Activated CD4-positive, alpha-beta T cell treated with anti-CD3 and anti-CD28 coated beads, Interleukin-2, amount 50 U/mL, for 16 hours (primary cell): Measurements from ENCODE around the gene HOGA1.
"Not testable (repeated sequence)": the region's sequence is repeated elsewhere in the genome, so short reads cannot be mapped to it uniquely, and the experiment has no call there.

Experiments
- DNase-seq: peaks from one replicate; pipeline ENCODE4 v3.0.0-alpha.2; 2020

Gene HOGA1

DNA sequence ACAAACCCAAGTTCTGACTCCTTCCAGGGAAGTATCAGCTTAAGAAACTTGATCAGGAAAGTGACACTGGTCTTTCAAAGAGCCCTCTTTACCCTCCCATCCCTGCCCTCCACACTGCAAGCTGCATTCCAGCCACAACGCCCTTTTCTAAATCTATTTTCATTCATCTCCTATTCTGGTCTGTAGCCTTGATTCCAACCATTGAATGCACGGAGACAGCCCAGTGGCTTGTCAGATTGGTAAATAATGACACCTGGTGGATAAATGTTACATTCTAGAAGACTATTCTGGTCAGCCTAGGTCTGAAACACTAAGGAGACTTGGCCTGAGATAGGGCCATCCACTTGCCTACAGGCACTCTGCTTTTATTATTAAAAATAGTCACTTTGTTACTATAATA is 28.2 kb downstream of the HOGA1 start:
- no peak for DNase-seq

DNA sequence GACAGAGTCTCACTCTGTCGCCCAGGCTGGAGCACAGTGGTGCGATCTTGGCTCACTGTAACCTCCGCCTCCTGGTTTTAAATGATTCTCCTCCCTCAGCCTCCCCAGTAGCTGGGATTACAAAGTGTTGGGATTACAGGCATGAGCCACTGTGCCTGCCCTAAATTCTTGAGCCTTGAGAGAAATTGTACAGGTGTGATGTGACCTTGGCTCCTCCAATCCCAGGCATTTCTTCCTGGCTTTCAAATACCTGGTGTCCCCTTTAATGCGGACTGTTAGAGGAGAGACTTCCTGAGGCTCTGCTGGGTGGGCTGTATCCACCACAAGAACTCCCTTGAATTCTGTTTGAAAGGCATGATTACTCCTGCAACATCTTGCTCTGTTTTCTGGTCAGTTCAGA is 34.1 kb downstream of the HOGA1 start:
- DNase-seq, result no peak

DNA sequence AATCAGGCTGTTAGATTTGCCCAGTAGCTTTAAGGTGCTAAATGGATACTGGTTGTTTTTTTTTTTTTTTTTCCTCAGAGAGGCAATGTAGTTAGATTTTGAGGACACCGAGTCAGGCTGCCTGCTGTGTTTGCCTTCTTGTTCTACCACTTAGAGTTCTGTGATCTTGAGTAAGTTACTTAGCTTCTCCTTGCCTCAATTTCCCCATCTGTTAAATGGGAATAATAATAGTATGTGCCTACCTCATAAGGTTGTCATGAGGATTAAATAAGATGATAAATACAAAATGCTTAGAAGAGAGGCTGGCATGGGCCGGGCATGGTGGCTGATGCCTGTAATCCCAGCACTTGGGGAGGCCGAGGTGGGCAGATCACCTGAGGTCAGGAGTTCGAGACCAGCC is 34.5 kb downstream of the HOGA1 start:
- no peak for DNase-seq

DNA sequence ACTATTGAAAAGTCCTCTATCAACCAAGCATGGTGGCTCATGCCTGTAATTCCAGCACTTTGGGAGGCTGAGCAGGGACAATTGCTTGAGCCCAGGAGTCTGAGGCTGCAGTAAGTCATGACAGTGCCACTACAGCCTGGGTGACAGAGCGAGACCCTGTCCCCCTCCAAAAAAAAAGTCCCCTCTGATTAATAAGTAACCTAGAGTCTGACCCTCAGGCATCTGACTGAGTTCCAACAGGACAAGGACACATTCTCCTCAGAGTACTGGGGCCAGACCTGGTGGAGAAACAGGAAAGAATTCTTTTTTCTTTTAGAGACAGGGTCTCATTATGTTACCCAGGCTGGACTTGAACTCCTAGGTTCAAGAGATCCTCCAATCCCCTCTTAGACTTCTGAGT is 39.1 kb downstream of the HOGA1 start:
- DNase-seq, result no peak

DNA sequence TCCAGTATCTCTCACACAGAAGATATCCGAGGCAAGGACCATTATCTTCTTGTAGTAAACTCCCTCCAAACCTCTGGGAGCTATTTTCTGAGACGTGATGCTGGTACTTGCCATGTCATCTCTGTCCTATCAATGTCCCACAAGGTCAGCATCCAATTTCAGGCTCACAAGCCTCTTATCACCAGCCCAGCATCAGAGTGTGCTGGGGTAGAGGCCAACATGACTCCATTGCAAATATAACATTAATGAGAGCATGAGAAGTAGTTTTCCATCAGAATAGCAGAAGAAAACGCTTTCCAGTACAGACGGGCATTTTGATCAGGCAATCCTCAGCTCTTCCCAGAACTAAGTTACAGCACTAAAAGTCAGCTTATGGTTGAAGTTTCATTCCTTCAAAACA is 43.5 kb downstream of the HOGA1 start:
- DNase-seq, result no peak

DNA sequence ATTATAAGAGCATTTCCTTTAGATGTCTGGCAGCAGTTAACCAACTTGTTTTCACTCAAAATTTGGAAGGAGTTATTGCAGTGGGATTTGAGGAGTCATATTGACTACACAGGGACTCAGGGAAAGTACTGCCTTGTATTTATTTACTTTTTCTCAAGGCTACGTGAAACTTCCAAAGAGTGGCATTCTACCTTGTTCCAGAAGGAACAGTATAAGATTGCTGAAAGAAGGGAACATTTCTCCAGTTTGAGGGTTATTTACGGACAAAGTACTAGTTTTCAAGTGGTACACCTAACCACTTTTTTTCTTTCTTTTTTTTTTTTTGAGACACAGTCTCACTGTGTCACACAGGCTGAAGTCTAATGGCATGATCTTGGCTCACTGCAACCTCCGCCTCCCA is 44.0 kb downstream of the HOGA1 start:
- no peak for DNase-seq

DNA sequence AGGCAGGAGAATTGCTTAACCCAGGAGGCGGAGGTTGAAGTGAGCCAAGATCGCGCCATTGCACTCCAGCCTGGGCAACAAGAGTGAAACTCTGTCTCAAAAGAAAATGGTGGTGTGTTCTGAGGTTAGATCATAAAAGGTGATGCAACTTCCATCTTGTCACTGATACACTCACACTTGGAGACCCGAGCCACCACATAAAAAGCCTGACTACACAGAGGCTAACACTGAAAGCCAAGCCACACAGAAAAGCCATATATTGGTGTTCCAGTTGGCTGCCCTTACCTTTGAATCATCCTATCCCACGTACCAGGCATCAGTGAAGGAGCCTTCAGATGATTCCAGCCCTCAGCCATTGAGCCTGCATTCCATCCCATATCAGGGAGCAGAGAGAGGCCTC is 45.1 kb downstream of the HOGA1 start:
- no peak for DNase-seq

DNA sequence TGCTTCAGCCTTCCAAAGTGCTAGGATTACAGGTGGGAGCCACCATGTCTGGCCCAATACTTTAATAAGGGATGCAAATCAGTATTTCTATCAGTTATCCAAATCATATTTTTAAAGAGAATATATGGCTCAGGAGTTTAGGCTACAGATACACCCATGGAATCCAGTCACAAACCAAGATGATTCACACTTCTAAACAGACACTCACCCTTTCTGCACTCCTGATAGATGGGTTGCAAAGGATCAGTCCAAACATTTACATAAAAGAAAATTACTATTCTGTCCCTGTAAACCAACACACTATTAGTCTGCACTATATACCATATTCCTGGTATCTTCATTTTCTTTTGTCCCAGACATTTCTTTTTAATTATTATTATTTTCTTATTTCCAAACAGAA is 46.9 kb downstream of the HOGA1 start:
- no peak for DNase-seq

DNA sequence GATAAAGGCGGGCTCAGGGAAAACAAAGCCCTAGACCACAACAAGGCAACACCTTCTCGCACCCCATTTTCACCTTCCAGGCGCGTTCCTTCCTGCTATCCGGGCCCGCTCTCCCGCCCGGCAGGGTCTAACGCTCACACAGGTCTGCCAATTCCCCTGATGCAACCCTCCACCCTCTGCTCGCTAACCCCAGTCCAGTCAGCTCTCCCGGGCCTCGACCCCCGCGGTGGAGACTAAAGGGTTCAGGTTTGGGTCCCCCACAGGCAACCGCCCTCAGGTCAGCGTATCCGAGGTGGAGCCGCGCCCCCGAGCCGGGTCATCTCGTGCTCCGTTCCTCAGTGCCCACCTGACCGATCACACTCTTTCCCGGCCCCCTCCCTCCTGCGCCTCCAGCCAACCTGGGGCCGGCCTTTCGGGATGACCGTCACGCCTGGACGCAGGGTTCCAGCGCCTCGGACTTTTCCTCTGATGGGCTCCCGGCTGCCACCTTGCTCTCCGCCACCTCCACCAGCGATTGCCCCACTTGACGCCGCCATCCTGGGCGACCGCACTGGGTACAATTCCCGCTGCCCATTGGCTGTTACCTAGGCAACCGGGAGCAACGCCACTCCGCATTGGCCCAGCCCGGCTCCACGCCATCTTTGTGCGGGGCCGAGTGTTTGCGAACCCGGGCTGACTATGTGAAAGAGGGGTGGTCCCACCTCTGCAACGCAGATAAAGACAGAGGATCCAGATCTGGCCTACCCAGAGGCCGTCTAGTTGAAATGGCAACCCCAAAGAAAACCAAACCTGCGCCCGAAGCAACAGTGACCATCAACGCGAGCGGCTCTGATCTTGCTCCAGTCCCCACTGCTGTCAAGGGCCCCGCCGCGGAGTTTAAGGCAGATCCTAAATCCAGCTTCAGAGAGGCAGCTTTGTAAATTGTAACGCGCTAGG is 49.0 kb downstream of the HOGA1 start, which contains the start of gene MORN4:
TSS of gene MORN4 (minus strand) at position 552 of the 936 bp plus-strand sequence. CDS start 13,847 bp downstream, outside the sequence.
- peak; percentile 95 for DNase-seq

DNA sequence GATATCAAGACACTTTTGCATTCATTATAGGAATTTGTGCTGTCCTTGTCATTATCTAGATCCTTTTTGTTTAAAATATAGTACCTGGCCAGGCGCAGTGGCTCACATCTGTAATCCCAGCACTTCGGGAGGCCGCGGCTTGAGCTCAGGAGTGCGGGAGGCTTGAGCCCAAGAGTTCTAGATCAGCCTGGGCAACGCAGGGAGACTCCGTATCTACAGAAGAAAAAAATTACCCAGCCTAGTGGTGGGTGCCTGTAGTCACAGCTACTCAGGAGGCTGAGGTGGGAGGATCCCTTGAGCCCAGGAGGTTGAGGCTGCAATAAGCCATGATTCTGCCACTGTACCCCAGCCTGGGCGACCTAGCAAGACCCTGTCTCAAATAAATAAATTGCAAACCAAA is 49.7 kb downstream of the HOGA1 start:
- DNase-seq, result peak; percentile 45

DNA sequence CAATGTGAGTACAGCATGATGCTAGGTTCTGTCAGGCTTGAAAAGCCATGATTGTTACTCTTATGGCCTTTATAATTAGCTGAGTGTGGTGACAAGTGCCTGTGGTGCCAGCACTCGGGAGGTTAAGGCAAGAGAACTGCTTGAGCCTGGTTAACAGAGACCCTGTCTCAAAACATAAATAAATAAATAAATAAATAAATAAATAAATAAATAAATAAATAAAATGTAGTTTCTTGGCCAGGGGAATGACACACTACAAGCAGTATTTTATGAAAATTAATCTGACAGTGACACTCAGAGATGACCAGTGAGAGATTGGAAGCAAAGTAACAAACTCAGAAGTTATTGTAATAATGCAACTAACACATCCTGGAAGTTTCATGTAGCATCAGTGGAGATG is 51.4 kb downstream of the HOGA1 start:
- no peak for DNase-seq

DNA sequence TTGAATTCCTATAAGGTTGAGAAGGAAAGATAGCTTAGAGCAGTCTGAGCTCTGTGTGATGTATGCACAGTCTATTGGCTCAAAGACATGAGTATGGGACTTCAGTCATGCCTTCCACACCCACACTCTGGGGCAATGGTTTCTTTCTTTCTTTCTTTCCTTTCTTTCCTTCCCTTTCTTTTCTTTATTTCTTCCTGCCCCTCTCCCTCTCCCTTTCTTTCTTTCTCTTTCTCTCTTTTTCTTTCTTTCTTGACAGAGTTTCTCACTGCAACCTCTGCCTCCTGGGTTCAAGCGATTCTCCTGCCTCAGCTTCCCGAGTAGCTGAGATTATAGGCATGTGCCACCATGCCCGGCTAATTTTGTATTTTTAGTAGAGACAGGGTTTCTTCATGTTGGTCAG is 54.9 kb downstream of the HOGA1 start:
- DNase-seq, result not testable (repeated sequence)

DNA sequence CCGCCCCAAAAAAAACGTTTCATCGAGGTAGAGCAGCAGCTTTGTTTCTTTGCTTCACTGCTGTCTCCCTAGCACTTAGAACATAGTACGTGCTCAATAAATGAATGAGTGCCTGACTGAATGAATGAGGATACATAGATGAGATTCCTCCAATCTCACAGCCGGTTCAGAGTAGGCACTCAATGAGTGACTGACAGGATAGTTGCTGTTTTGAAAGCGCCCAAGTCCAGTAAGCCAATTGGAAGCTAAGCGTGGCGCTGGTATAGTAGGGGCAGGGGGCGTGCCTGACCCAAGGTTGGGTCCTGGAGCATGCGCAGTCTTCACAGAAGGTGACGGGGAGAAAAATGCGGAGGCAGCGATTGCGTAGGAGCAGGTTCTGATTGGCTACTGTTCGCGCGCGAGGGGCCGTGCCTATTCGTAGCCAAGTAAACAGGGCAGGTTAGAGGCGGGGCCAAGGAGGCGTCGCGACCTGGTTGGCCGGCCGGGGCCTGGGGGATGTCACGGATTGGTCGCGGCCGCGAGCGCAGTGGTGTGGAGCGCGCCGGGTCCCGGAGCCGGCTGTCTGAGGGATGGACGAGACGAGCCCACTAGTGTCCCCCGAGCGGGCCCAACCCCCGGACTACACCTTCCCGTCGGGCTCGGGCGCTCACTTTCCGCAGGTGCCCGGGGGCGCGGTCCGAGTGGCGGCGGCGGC is 56.1 kb downstream of the HOGA1 start, which contains the start of gene PI4K2A:
TSS of gene PI4K2A (plus strand) at position 498 of the 694 bp plus-strand sequence. CDS start at position 570, 72 bp downstream.
- DNase-seq, result peak; percentile 100

DNA sequence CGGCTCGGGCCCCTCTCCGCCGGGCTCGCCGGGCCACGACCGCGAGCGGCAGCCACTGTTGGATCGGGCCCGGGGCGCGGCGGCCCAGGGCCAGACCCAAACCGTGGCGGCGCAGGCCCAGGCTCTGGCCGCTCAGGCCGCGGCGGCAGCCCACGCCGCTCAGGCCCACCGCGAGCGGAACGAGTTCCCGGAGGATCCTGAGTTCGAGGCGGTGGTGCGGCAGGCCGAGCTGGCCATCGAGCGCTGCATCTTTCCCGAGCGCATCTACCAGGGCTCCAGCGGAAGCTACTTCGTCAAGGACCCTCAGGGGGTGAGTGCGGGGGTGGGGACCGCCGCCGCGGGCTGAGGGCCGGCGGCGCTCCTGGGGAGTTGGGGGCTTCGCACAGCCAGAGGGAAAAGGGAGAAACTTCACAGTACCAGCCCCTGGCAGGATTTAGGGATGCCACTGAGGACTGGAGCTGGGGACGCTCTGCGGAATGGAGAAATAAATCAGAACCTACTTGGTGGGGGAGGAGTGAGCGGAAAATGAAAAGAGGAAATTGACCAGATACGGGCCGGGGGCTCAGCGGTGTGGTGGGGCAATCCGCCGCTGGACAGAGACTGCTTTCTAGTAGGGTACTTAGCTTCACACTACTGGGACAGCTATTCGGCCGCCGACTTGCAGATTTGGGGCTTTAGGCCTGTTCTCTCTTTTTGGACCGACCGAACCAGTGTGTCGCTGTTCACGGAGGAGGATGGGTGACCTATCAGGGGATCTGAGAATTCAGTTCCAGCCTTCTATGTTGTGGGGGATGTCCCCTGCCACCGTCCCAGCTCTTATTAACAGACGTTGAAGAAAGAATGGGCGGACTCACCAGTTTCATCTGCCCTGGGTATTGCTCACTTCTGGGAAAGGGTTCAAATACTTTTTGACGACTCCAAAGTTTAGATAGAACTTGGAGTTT is 57.0 kb downstream of the HOGA1 start:
- peak; percentile 25 for DNase-seq

DNA sequence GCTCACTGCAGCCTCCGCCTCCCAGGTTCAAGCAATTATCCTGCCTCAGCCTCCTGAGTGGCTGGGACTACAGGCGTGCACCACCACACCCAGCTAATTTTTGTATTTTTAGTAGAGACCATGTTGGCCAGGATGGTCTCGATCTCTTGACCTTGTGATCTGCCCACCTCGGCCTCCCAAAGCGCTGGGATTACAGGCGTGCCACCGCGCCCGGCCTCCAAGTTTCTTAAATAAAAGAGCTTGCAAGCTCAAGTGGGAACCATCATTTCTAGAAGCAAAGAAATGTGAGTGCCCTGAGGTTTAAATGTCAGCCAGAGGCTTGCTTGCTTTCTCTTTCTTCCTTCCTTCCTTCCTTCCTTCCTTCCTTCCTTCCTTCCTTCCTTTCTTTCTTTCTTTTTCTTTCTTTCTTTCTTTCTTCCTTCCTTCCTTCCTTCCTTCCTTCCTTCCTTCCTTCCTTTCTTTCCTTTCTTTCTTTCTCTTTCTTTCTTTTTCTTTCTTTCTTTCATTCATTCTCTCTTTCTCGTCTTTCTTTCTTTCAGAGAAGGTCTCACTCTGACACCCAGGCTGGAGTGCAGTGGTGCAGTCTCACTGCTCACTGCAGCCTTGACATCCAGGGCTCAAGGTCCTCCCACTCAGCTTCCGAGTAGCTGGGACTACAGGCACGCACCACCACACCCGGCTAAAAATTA is 58.4 kb downstream of the HOGA1 start:
- DNase-seq, result not testable (repeated sequence)

DNA sequence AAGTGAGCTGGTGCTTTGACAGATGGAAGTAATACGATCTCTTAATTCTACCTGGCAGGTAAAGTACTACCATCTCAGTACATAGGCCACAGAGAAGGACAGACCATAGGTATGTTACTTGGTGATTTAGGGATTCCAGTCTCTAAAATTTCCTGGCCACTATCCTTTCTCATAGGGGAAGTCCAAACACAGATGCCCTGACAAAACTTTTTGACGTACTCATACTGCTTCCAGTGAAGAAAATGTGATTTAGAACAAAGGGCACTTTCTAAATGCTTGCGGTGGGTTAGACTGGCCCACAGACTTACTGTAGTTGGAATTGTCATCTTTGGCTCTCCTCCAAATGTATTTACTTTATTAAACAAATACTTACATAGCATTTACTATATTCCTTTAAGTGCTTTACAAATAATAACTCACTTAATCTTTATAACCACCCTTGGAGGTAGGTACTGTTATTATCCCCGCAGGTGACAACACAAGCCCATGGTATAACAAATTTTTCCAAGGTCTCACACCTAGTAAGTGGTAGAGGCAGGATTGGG is 59.3 kb downstream of the HOGA1 start:
- DNase-seq, result no peak

DNA sequence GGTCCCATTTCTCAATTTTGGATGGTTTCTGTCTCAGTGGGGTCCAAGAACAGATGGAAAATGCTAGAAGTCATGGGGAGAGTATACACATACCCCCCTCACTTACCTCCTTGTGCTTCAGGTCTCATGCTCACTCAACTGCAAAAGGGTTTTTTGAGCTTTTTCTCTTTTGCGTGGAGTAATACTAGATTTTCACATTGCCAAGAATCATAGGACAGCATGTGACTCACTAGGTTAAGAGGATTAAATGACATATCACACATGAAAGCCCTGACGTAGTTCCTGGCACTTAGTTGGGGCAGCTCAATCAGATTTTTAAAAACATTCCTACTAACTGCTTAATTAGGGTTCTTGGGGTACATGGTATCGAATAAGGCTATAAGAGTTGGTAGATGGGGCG is 60.7 kb downstream of the HOGA1 start:
- DNase-seq, result no peak

DNA sequence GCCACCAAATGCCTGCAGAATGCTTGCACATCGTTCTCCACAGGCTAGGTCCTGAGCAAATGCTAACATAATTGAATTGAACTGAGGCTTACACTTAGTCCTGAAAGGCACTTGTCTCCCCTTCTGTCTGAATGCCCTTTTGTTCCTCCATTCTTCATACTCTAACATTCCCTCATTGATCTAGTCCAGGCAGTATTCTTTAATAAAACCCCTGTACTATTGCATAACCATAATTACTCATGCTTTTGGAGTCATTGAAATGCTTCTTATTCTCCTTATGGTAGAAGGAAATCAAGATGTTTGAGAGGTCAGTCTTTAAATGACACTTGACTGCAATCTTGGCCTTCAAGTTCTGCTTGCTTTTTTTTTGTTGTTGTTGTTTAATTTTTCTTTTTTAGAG is 63.4 kb downstream of the HOGA1 start:
- no peak for DNase-seq

DNA sequence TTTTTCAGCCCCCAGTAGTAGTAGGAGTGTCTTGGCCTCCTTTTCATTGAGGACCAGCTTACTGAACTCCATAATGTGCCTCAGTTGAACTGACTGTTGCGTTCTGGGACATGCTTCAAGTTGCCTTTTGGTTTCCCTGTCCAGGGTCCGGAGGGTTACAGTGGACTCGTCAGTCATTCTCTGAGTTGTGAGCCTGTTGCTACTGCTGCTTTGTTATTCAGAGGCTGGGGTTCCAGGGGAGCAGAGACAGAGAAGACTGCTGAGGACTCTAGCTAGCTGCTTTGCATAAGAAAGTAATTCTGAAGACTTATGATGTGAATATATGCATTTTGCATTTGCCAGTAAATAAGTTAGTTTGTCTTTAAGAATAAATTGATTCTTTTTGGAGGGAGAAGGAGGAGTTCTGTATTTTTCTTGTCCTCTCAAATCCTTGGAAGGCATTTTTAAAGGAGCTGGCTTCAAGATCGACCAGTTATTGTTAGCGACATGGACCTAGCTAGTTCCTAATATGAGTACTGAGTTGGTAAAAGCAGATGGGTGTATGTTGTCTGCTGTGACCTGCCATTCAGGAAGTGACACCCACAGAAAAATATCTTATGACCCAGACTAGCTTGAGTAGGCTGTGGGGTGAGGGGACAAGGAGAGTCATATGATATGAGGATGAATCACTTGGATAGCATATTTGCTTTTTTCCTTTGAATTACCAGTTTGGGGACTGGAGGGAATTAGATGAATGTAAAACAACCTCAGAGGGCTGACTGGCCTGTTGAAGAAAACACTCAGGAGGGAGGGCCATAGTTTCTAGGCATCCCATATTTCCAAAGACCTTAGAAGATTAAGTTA is 64.6 kb downstream of the HOGA1 start:
- peak; percentile 81 for DNase-seq

DNA sequence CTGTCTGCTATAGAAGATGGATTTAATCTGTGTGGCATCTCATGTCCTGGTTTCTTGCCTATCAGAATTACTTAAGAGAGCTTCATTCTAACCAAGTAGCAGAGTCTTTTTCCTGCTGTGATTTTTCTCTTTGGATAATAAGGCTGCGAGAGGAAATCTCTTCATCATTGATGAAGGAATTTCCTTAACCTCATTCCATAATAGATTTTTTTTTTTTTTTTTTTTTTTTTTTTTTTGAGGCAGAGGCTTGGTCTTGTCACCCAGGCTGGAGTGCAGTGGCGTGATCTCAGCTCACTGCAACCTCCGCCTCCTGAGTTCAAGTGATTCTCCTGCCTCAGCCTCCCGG is 65.2 kb downstream of the HOGA1 start:
- DNase-seq, result not testable (repeated sequence)

DNA sequence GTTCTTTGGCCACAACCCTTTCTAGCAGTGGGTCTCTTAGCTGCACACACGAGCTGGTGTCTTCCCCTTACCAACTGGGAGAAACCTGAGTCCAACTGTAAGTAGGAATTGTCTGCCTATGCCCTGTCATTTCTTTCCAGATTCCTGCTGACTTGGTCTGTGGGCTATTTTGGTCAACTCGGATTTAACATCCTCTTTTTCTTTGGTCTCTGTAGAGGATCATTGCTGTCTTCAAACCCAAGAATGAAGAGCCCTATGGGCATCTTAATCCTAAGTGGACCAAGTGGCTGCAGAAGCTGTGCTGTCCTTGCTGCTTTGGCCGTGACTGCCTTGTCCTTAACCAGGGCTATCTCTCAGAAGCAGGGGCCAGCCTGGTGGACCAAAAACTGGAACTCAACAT is 66.5 kb downstream of the HOGA1 start:
- DNase-seq, result no peak
